OCI-LY1 (cell line): Measurements from ENCODE around the gene SPOPL.

Source experiments
- H2AFZ ChIP-seq: fragments of 200-600 bp; sonication (generic), shearing (Covaris generic); 2 replicates; pipeline ENCODE4 v1.6.0; 2014; ENCODE audit warnings: antibody characterized with exemption, mild to moderate bottlenecking, low read length
- H3F3A ChIP-seq: fragments of 200-600 bp; sonication (generic), shearing (Covaris generic); 2 replicates; pipeline ENCODE4 v1.6.0; 2014; ENCODE audit warnings: mild to moderate bottlenecking, antibody characterized with exemption, low read length, moderate library complexity; ENCODE audit not compliant: insufficient read depth
- H3K27ac ChIP-seq: fragments of 200-600 bp; sonication (generic); 2 replicates; pipeline ENCODE4 v1.5.1; 2014; ENCODE audit warnings: low read length, mixed run types, mild to moderate bottlenecking, low read depth; ENCODE audit not compliant: poor library complexity, severe bottlenecking
- H3K27me3 ChIP-seq: fragments of 200-600 bp; sonication (generic); 2 replicates; pipeline ENCODE4 v1.6.0; 2014; ENCODE audit warnings: antibody characterized with exemption, mild to moderate bottlenecking, low read length, moderate library complexity; ENCODE audit not compliant: insufficient read depth
- H3K36me3 ChIP-seq: fragments of 200-600 bp; sonication (generic); 2 replicates; pipeline ENCODE4 v1.6.1; 2014; ENCODE audit warnings: mild to moderate bottlenecking, antibody characterized with exemption, low read length, moderate library complexity, mixed read lengths; ENCODE audit not compliant: insufficient read depth
- H3K4me1 ChIP-seq: fragments of 200-600 bp; sonication (generic); 2 replicates; pipeline ENCODE4 v1.5.1; 2014; ENCODE audit warnings: mild to moderate bottlenecking, low read length, moderate library complexity; ENCODE audit not compliant: insufficient read depth, severe bottlenecking
- H3K4me2 ChIP-seq: fragments of 200-600 bp; sonication (generic), shearing (Covaris generic); 2 replicates; pipeline ENCODE4 v1.6.1; 2014; ENCODE audit warnings: low read length
- H3K4me3 ChIP-seq: fragments of 200-600 bp; sonication (generic); 2 replicates; pipeline ENCODE4 v1.5.1; 2014; ENCODE audit warnings: low read length, low read depth, mild to moderate bottlenecking, mixed read lengths; ENCODE audit not compliant: poor library complexity, severe bottlenecking
- H3K79me2 ChIP-seq: fragments of 200-600 bp; shearing (Covaris generic); 2 replicates; pipeline ENCODE4 v1.6.1; 2016; ENCODE audit warnings: mixed run types, low read length, mixed read lengths; ENCODE audit not compliant: insufficient read depth
- H3K9ac ChIP-seq: fragments of 200-600 bp; sonication (generic), shearing (Covaris generic); 2 replicates; pipeline ENCODE4 v1.6.1; 2014; ENCODE audit warnings: mild to moderate bottlenecking, low read length, mixed read lengths
- H3K9me2 ChIP-seq: fragments of 200-600 bp; sonication (generic), shearing (Covaris generic); 2 replicates; pipeline ENCODE4 v1.6.1; 2014; ENCODE audit warnings: low read depth, mild to moderate bottlenecking, low read length, mixed read lengths
- H3K9me3 ChIP-seq: fragments of 200-600 bp; shearing (Covaris generic); 2 replicates; pipeline ENCODE4 v1.6.1; 2014; ENCODE audit warnings: low read length, mixed read lengths
- H4K20me1 ChIP-seq: fragments of 200-600 bp; sonication (generic), shearing (Covaris generic); 2 replicates; pipeline ENCODE4 v1.6.0; 2016; ENCODE audit warnings: mild to moderate bottlenecking, low read length; ENCODE audit not compliant: insufficient read depth
- CTCF ChIP-seq: fragments of 200-600 bp; sonication (generic), shearing (Covaris generic); IDR thresholded peaks from 2 replicates; pipeline ENCODE4 v1.5.1; 2017; ENCODE audit warnings: mild to moderate bottlenecking, antibody characterized with exemption, low read length, moderate library complexity, mixed read lengths
- EZH2 ChIP-seq: fragments of 200-600 bp; sonication (generic), shearing (Covaris generic); IDR thresholded peaks from 2 replicates; pipeline ENCODE4 v1.8.0; 2017; ENCODE audit warnings: borderline replicate concordance, mixed run types, mild to moderate bottlenecking, antibody characterized with exemption, low read length, moderate library complexity, mixed read lengths

The SPOPL gene

GRCh38 chr2:138615257-138615656 lies 113.7 kb downstream of the SPOPL start:
- H3K9ac ChIP-seq = no peak overlapping the region
- H3K4me3 ChIP-seq = no peak overlapping the region
- H3K9me2 ChIP-seq = no peaks in the 10 kb centered on the region
- no peak overlapping the region for H2AFZ ChIP-seq
- TF ChIP-seq EZH2 = no peak
- no peak for TF ChIP-seq CTCF
- no peaks in the 10 kb centered on the region for H3F3A ChIP-seq
- no peaks in the 10 kb centered on the region for H3K79me2 ChIP-seq
- no peak overlapping the region for H3K4me2 ChIP-seq
- no peaks in the 10 kb centered on the region for H3K9me3 ChIP-seq
- H4K20me1 ChIP-seq = no peaks in the 10 kb centered on the region
- no peaks in the 10 kb centered on the region for H3K36me3 ChIP-seq
- H3K4me1 ChIP-seq = no peaks in the 10 kb centered on the region
- no peak overlapping the region for H3K27ac ChIP-seq
- H3K27me3 ChIP-seq = no peaks in the 10 kb centered on the region; the same call in 1 of the 2 replicates

- H4K20me1 ChIP-seq = no peaks in the 10 kb centered on the region
- H3K9ac ChIP-seq = no peak overlapping the region
- H3F3A ChIP-seq = no peaks in the 10 kb centered on the region
- no peaks in the 10 kb centered on the region; the same call in 1 of the 2 replicates for H3K27me3 ChIP-seq
- no peak overlapping the region for H3K4me2 ChIP-seq
- no peak overlapping the region for H2AFZ ChIP-seq
- TF ChIP-seq CTCF = no peak
- no peak for TF ChIP-seq EZH2
- H3K27ac ChIP-seq = no peak overlapping the region
- H3K4me1 ChIP-seq = no peaks in the 10 kb centered on the region
- no peaks in the 10 kb centered on the region for H3K9me3 ChIP-seq
- no peak overlapping the region for H3K4me3 ChIP-seq
- no peaks in the 10 kb centered on the region for H3K9me2 ChIP-seq
- H3K36me3 ChIP-seq = no peaks in the 10 kb centered on the region
- no peaks in the 10 kb centered on the region for H3K79me2 ChIP-seq
These were observed 115.5 kb downstream of the SPOPL start for GRCh38 chr2:138617026-138617425.

GRCh38 chr2:138618971-138619370 lies 117.4 kb downstream of the SPOPL start:
- Histone ChIP-seq H3K9ac (no peak overlapping the region), H3K27ac (no peak overlapping the region), H3K36me3 (no peaks in the 10 kb centered on the region)

More at GRCh38 chr2:138618971-138619370, 117.4 kb downstream of the SPOPL start:
- H3K4me2 ChIP-seq = no peak overlapping the region
- no peaks in the 10 kb centered on the region for H3K79me2 ChIP-seq
- no peaks in the 10 kb centered on the region for H3K9me3 ChIP-seq
- H4K20me1 ChIP-seq = no peaks in the 10 kb centered on the region
- no peaks in the 10 kb centered on the region for H3K9me2 ChIP-seq
- no peaks in the 10 kb centered on the region; the same call in 1 of the 2 replicates for H3K27me3 ChIP-seq
- H3K4me3 ChIP-seq = no peak overlapping the region
- no peak overlapping the region for H2AFZ ChIP-seq
- H3F3A ChIP-seq = no peaks in the 10 kb centered on the region
- H3K4me1 ChIP-seq = no peaks in the 10 kb centered on the region
- no peak for TF ChIP-seq CTCF
- TF ChIP-seq EZH2 = no peak
